B cell (primary cell): ENCODE results near the gene SLC45A3. TPM values are rescaled to one million over a fixed set of nuclear protein-coding genes. Genes with fewer than 3 reads are reported as not detected.

Experiments used
- ATAC-seq: fragments of 200-7000 bp; cut with Tn5 transposase; one replicate; pipeline ENCODE4 v1.10.0; 2021; ENCODE audit warnings: low read depth, mild to moderate bottlenecking, moderate number of reproducible peaks, moderate library complexity
- CTCF ChIA-PET: fragments of 350-600 bp; sonication (Branson Sonifier 250); formaldehyde crosslinking; loops from one replicate; lab custom pipeline; 2021; ENCODE audit warnings: antibody characterized with exemption, inconsistent platforms; lab: Charles Lee
- POLR2A ChIA-PET: fragments of 350-600 bp; sonication (Branson Sonifier 250); formaldehyde crosslinking; loops from one replicate; lab custom pipeline; 2021; ENCODE audit warnings: antibody characterized with exemption; lab: Charles Lee
- DNase-seq: peaks from one replicate; pipeline ENCODE4 v3.0.0; 2013
- H2AFZ ChIP-seq: 2 replicates; pipeline ENCODE4 v1.6.1; 2012; ENCODE audit warnings: mild to moderate bottlenecking, low read depth, low read length; ENCODE audit not compliant: insufficient read depth, poor library complexity, severe bottlenecking
- H3K27ac ChIP-seq, 2 donors: 1 replicate in 1 of 2; 2 replicates in 1 of 2; pipeline ENCODE4 v1.5.1; 2012 to 2013; ENCODE audit warnings: low read length in 2 of 2, mild to moderate bottlenecking in 2 of 2, moderate library complexity in 1 of 2
- H3K27me3 ChIP-seq, 4 experiments: fragments of 200-600 bp in 1 of 4; sonication (generic) in 1 of 4; replicated peaks in 1 of 4; 1 replicate in 2 of 4; 2 replicates in 2 of 4; pipeline versions ENCODE4 v1.6.1 to v1.7.0; 2013 to 2016; ENCODE audit warnings: low read length in 3 of 4, mild to moderate bottlenecking in 2 of 4, mixed read lengths in 1 of 4, moderate library complexity in 1 of 4; ENCODE audit not compliant: insufficient read depth in 4 of 4, control insufficient read depth in 3 of 4; ENCODE audit errors: control extremely low read depth in 1 of 4
- H3K36me3 ChIP-seq, 2 experiments: replicated peaks in 1 of 2; 1 replicate in 1 of 2; 2 replicates in 1 of 2; pipeline versions ENCODE4 v1.6.1 to v1.7.1; 2013; ENCODE audit warnings: low read length in 1 of 2; ENCODE audit not compliant: insufficient read depth in 2 of 2, control insufficient read depth in 1 of 2; ENCODE audit errors: control extremely low read depth in 1 of 2, extremely low read depth in 1 of 2
- H3K4me1 ChIP-seq, 2 donors: fragments of 200-600 bp in 1 of 2; sonication (generic) in 1 of 2; 1 replicate in 1 of 2; 2 replicates in 1 of 2; pipeline versions ENCODE4 v1.5.1 to v1.6.1; 2013 to 2017; ENCODE audit warnings: low read length in 2 of 2; ENCODE audit not compliant: control insufficient read depth in 2 of 2, insufficient read depth in 2 of 2
- H3K4me2 ChIP-seq: replicated peaks from 2 replicates; pipeline ENCODE3; 2012; ENCODE audit warnings: mild to moderate bottlenecking, low read depth, low read length; ENCODE audit not compliant: poor library complexity, severe bottlenecking
- H3K4me3 ChIP-seq, 5 experiments: fragments of 200-600 bp in 1 of 5; sonication (generic) in 1 of 5; 1 replicate in 3 of 5; 2 replicates in 2 of 5; pipeline versions ENCODE4 v1.5.1 to v1.7.0; 2011 to 2016; ENCODE audit warnings: low read length in 4 of 5, mild to moderate bottlenecking in 4 of 5, low read depth in 2 of 5, control low read depth in 1 of 5, moderate library complexity in 1 of 5; ENCODE audit not compliant: insufficient read depth in 1 of 5; ENCODE audit errors: control extremely low read depth in 1 of 5, extremely low read depth in 1 of 5
- H3K79me2 ChIP-seq: fragments of 200-600 bp; sonication (generic); one replicate; pipeline ENCODE4 v1.6.0; 2016; ENCODE audit warnings: low read length; ENCODE audit not compliant: control insufficient read depth, insufficient read depth
- H3K9ac ChIP-seq: fragments of 200-600 bp; sonication (generic); 2 replicates; pipeline ENCODE4 v1.6.1; 2017; ENCODE audit warnings: mild to moderate bottlenecking, low read length, moderate library complexity
- H3K9me3 ChIP-seq, 3 donors: one replicate each; pipeline versions ENCODE4 v1.6.1 to v1.7.1; 2013; ENCODE audit warnings: low read length in 2 of 3; ENCODE audit not compliant: control insufficient read depth in 2 of 3, insufficient read depth in 1 of 3; ENCODE audit errors: control extremely low read depth in 1 of 3
- H4K20me1 ChIP-seq: 2 replicates; pipeline ENCODE4 v1.6.0; 2012; ENCODE audit warnings: mild to moderate bottlenecking, low read length; ENCODE audit not compliant: insufficient read depth, control insufficient read depth, poor library complexity, severe bottlenecking
- H3K27ac Mint-ChIP-seq: one replicate; pipeline ENCODE4 v1.8.0; 2021; ENCODE audit warnings: mixed read lengths
- H3K27me3 Mint-ChIP-seq: one replicate; pipeline ENCODE4 v1.8.0; 2021; ENCODE audit warnings: mixed read lengths
- H3K4me1 Mint-ChIP-seq: one replicate; pipeline ENCODE4 v1.8.0; 2021; ENCODE audit warnings: mixed read lengths
- H3K4me3 Mint-ChIP-seq: one replicate; pipeline ENCODE4 v1.8.0; 2021; ENCODE audit warnings: mixed read lengths
- H3K9me3 Mint-ChIP-seq: one replicate; pipeline ENCODE4 v1.8.0; 2022; ENCODE audit warnings: mixed read lengths; ENCODE audit not compliant: insufficient read depth
- EZH2 ChIP-seq: IDR thresholded peaks from 2 replicates; pipeline ENCODE4 v1.6.1; 2012; ENCODE audit warnings: borderline replicate concordance, low read depth, mild to moderate bottlenecking, moderate library complexity, low read length; ENCODE audit not compliant: insufficient read depth, poor library complexity, severe bottlenecking
- WGBS: methylation state at CpG from one replicate; pipeline ENCODE4 v1.1.5; 2013; ENCODE audit warnings: missing lambda C conversion rate; ENCODE audit not compliant: insufficient coverage; 5-methylcytosine and 5-hydroxymethylcytosine counted together
- intact Hi-C: fragments of 100-400 bp; cut with micrococcal nuclease; formaldehyde crosslinking; loops from one replicate; pipeline ENCODE4 v1.10.0; 2022
- polyA plus RNA-seq: library from polyadenylated mRNA; depleted of rRNA; stranded (reverse); fragments of >200 nt; gene quantifications from 2 replicates; pipeline ENCODE4 v1.2.3, GENCODE V29; 2012
- small RNA-seq: library from RNA; depleted of rRNA; stranded (forward); fragments of <200 nt; gene quantifications from one replicate; pipeline ENCODE3, GENCODE V24; 2012; ENCODE audit warnings: low replicate concordance, low read depth; ENCODE audit not compliant: insufficient read length
- total RNA-seq, 2 donors: library from RNA; stranded (reverse); fragments of 120-200 nt in 1 of 2; gene quantifications; 1 replicate in 1 of 2; 2 replicates in 1 of 2; pipeline versions ENCODE4 v1.2.3 to v1.2.4, GENCODE V29; 2013 to 2022
- TF ChIP-seq, protein P1 (sequence below): fragments of 200-600 bp; IDR thresholded peaks from one replicate; pipeline ENCODE4 v1.8.0; 2022; ENCODE audit warnings: antibody characterized with exemption, mild to moderate bottlenecking

The SLC45A3 gene
- total and polyA plus RNA-seq, 2 donors (not counting 1 experiment from before 2014, with no cell fraction given) = 5.0 to 23.9 TPM

GRCh38 chr1:205610901-205611466, 69.3 kb downstream of the SLC45A3 start:
- intact Hi-C loops = no loop called here
- H3K4me2 ChIP-seq = no peak overlapping the region
- Mint-ChIP-seq H3K4me1 (peaks cover 24% of the 10 kb centered on the region), H3K9me3 (no peaks in the 10 kb centered on the region), H3K27me3 (no peaks in the 10 kb centered on the region), H3K4me3 (no peak overlapping the region), H3K27ac (peak overlapping the region; percentile 11)
- H2AFZ ChIP-seq = no peak overlapping the region
- no peak overlapping the region for H3K9ac ChIP-seq
- peak overlapping the region in 1 of 2 donors; percentile 59 for H3K27ac ChIP-seq
- POLR2A ChIA-PET = no interaction called here
- H3K79me2 ChIP-seq = peaks cover 88% of the 10 kb centered on the region
- ATAC-seq (no peak), DNase-seq (no peak)
- 20% methylated on average over 1 of the region's 3 CpGs for WGBS
- peaks cover 0 to 7% of the 10 kb centered on the region in 2 donors for H3K4me1 ChIP-seq
- no peaks in the 10 kb centered on the region for H3K9me3 ChIP-seq
- H3K36me3 ChIP-seq = peaks cover 1 to 70% of the 10 kb centered on the region in 2 experiments
- H3K4me3 ChIP-seq = no peak overlapping the region
- CTCF ChIA-PET = interaction anchor here (1.5 kb wide), 1 partner anchor 19 kb away, joined by 3 read pairs; no protein-coding TSS in a partner anchor
- no peaks in the 10 kb centered on the region for H3K27me3 ChIP-seq
- peaks cover 48% of the 10 kb centered on the region for H4K20me1 ChIP-seq
- TF ChIP-seq, protein P1, sequence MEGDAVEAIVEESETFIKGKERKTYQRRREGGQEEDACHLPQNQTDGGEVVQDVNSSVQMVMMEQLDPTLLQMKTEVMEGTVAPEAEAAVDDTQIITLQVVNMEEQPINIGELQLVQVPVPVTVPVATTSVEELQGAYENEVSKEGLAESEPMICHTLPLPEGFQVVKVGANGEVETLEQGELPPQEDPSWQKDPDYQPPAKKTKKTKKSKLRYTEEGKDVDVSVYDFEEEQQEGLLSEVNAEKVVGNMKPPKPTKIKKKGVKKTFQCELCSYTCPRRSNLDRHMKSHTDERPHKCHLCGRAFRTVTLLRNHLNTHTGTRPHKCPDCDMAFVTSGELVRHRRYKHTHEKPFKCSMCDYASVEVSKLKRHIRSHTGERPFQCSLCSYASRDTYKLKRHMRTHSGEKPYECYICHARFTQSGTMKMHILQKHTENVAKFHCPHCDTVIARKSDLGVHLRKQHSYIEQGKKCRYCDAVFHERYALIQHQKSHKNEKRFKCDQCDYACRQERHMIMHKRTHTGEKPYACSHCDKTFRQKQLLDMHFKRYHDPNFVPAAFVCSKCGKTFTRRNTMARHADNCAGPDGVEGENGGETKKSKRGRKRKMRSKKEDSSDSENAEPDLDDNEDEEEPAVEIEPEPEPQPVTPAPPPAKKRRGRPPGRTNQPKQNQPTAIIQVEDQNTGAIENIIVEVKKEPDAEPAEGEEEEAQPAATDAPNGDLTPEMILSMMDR = no peak
- TF ChIP-seq EZH2 = no peak

DNA sequence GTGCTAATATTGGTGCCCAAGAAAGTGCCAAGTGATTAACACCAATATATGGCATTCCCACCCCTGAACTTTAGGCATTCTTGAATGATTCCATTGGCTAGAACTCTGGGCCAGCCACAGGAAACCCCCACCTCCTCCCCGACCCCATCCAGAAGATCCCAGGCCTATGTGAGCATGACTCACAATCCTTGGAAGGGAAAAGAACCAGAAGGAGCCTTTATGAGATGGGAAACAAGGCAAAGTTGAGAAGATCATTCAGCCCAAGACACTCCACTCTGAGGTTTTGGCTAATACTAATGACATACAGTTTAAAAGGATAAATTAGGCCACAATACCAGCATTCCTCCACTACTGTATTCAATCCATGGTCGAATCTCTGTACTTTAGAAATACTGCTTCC, 70.3 kb downstream of the SLC45A3 start:
- no peak overlapping the region for H3K27ac Mint-ChIP-seq
- DNase-seq (no peak), ATAC-seq (no peak)
- H3K79me2 ChIP-seq = peaks cover 80% of the 10 kb centered on the region
- H2AFZ ChIP-seq = no peak overlapping the region
- H3K27me3 Mint-ChIP-seq = no peaks in the 10 kb centered on the region
- POLR2A ChIA-PET = no interaction called here
- H3K4me1 ChIP-seq = peaks cover 4 to 9% of the 10 kb centered on the region in 2 donors
- no peak overlapping the region for H3K9ac ChIP-seq
- CTCF ChIA-PET = interaction anchor here (2.4 kb wide), 1 partner anchor 18 kb away, joined by 11 read pairs; no protein-coding TSS in a partner anchor
- intact Hi-C loops = no loop called here
- no peaks in the 10 kb centered on the region for H3K9me3 Mint-ChIP-seq
- no peak overlapping the region for H3K4me2 ChIP-seq
- H3K4me3 ChIP-seq = no peak overlapping the region
- peaks cover 0 to 66% of the 10 kb centered on the region in 2 experiments for H3K36me3 ChIP-seq
- no CpG with 5 or more reads among the region's 2 CpGs for WGBS
- H3K4me1 Mint-ChIP-seq = peaks cover 29% of the 10 kb centered on the region
- no peak overlapping the region for H3K27ac ChIP-seq
- no peak overlapping the region for H3K4me3 Mint-ChIP-seq
- H4K20me1 ChIP-seq = peaks cover 45% of the 10 kb centered on the region
- H3K27me3 ChIP-seq = no peaks in the 10 kb centered on the region
- H3K9me3 ChIP-seq = no peaks in the 10 kb centered on the region
- TF ChIP-seq, protein P1 = no peak
- no peak for TF ChIP-seq EZH2

Small RNA genes within 50 kb of the gene (small RNA-seq; reads per million reads assigned to genes)
- not detected for gene RF00017

Other genes with a start within 250 kb of the SLC45A3 start
- 0.12 TPM in 1 of 2 replicates, not detected in the other for gene BLACAT1, start 224.5 kb downstream of the SLC45A3 start, total RNA-seq
- 0.03 TPM in 1 of 2 replicates, not detected in the other for gene BLACAT1, start 224.5 kb downstream of the SLC45A3 start, polyA plus RNA-seq
- 3.7 and 4.7 TPM in 2 replicates for gene CDK18, start 175.8 kb downstream of the SLC45A3 start, total RNA-seq
- gene CDK18, start 175.8 kb downstream of the SLC45A3 start, polyA plus RNA-seq = 3.8 and 4.4 TPM in 2 replicates
- gene ELK4, start 48.5 kb downstream of the SLC45A3 start, total RNA-seq = 143 and 151 TPM in 2 replicates
- gene ELK4, start 48.5 kb downstream of the SLC45A3 start, polyA plus RNA-seq = 11.0 and 13.9 TPM in 2 replicates
- 87.6 and 90.1 TPM in 2 replicates for gene NUCKS1, start 69.7 kb upstream of the SLC45A3 start, total RNA-seq
- 6.5 and 11.6 TPM in 2 replicates for gene NUCKS1, start 69.7 kb upstream of the SLC45A3 start, polyA plus RNA-seq
- gene RAB29, start 95.0 kb upstream of the SLC45A3 start, total RNA-seq = 59.7 and 61.4 TPM in 2 replicates
- gene RAB29, start 95.0 kb upstream of the SLC45A3 start, polyA plus RNA-seq = 51.7 and 62.3 TPM in 2 replicates
- 24.2 and 24.7 TPM in 2 replicates for gene SLC41A1, start 132.7 kb upstream of the SLC45A3 start, total RNA-seq
- gene SLC41A1, start 132.7 kb upstream of the SLC45A3 start, polyA plus RNA-seq = 15.8 and 20.5 TPM in 2 replicates
- 2.3 and 3.3 TPM in 2 replicates for gene PM20D1, start 169.6 kb upstream of the SLC45A3 start, total RNA-seq
- gene PM20D1, start 169.6 kb upstream of the SLC45A3 start, polyA plus RNA-seq = 2.0 and 2.1 TPM in 2 replicates